OCI-LY7 (cell line): ENCODE measurements around the gene PPARGC1A. TPM values are rescaled to one million over a fixed set of nuclear protein-coding genes. Genes with fewer than 3 reads are reported as not detected.

Experiments used
- BruUV-seq: library from RNA; stranded (reverse); fragments of 400-500 nt; replicated peaks from 2 replicates; lab custom pipeline; 2021; lab: Mats Ljungman, UMichigan
- CTCF ChIA-PET: fragments of 300-600 bp; sonication (Branson Sonifier 250); formaldehyde crosslinking; loops from one replicate; lab custom pipeline; 2022; ENCODE audit warnings: antibody characterized with exemption; ENCODE audit not compliant: unreplicated experiment; lab: Charles Lee
- POLR2A ChIA-PET: fragments of 300-600 bp; sonication (Branson Sonifier 250); formaldehyde crosslinking; loops from one replicate; lab custom pipeline; 2022; ENCODE audit warnings: antibody characterized with exemption; lab: Charles Lee
- DNase-seq: peaks from one replicate; pipeline ENCODE4 v3.0.0-alpha.2; 2015; ENCODE audit warnings: low spot score
- H2AFZ ChIP-seq: fragments of 200-600 bp; sonication (generic), shearing (Covaris generic); 2 replicates; pipeline ENCODE4 v1.6.1; 2014; ENCODE audit warnings: mild to moderate bottlenecking, antibody characterized with exemption, low read length, moderate library complexity
- H3K27ac ChIP-seq: fragments of 200-600 bp; sonication (generic); 2 replicates; pipeline ENCODE4 v1.5.1; 2014; ENCODE audit warnings: mixed run types, low read depth, mild to moderate bottlenecking, moderate library complexity, low read length, inconsistent platforms; ENCODE audit not compliant: poor library complexity, severe bottlenecking
- H3K36me3 ChIP-seq: fragments of 200-600 bp; sonication (generic); 2 replicates; pipeline ENCODE4 v1.6.1; 2014; ENCODE audit warnings: mild to moderate bottlenecking, antibody characterized with exemption, low read length, moderate library complexity, mixed read lengths; ENCODE audit not compliant: insufficient read depth
- H3K4me1 ChIP-seq: fragments of 200-600 bp; sonication (generic); 2 replicates; pipeline ENCODE4 v1.5.1; 2014; ENCODE audit warnings: mild to moderate bottlenecking, low read length; ENCODE audit not compliant: insufficient read depth, poor library complexity, severe bottlenecking
- H3K4me2 ChIP-seq: fragments of 200-600 bp; sonication (generic); 2 replicates; pipeline ENCODE4 v1.6.1; 2014; ENCODE audit warnings: mild to moderate bottlenecking, low read length
- H3K4me3 ChIP-seq: fragments of 200-600 bp; sonication (generic); 2 replicates; pipeline ENCODE4 v1.5.1; 2014; ENCODE audit warnings: mild to moderate bottlenecking, low read depth, low read length; ENCODE audit not compliant: poor library complexity, severe bottlenecking
- H3K79me2 ChIP-seq: fragments of 200-600 bp; sonication (generic); 2 replicates; pipeline ENCODE4 v1.6.1; 2016; ENCODE audit warnings: low read depth, mild to moderate bottlenecking, low read length, moderate library complexity, mixed read lengths; ENCODE audit not compliant: insufficient read depth
- H3K9me2 ChIP-seq: fragments of 200-600 bp; sonication (generic); 2 replicates; pipeline ENCODE4 v1.6.1; 2016; ENCODE audit warnings: mild to moderate bottlenecking, low read length, mixed read lengths; ENCODE audit not compliant: insufficient read depth
- H3K9me3 ChIP-seq: fragments of 200-600 bp; sonication (generic); 2 replicates; pipeline ENCODE4 v1.6.1; 2014; ENCODE audit warnings: mild to moderate bottlenecking, mixed run types, low read length, mixed read lengths
- H4K20me1 ChIP-seq: fragments of 200-600 bp; sonication (generic); 2 replicates; pipeline ENCODE4 v1.6.1; 2014; ENCODE audit warnings: mild to moderate bottlenecking, antibody characterized with exemption, low read length, moderate library complexity, mixed read lengths; ENCODE audit not compliant: insufficient read depth
- CTCF ChIP-seq: fragments of 200-600 bp; sonication (generic); conservative IDR thresholded peaks from 2 replicates; pipeline ENCODE4 v1.5.1; 2014; ENCODE audit warnings: mild to moderate bottlenecking, antibody characterized with exemption, low read length, moderate library complexity, mixed read lengths
- EZH2phosphoT487 ChIP-seq: fragments of 200-600 bp; sonication (generic); IDR thresholded peaks from 2 replicates; pipeline ENCODE4 v1.6.1; 2018; ENCODE audit warnings: low read depth, borderline replicate concordance, mild to moderate bottlenecking, mixed run types, antibody characterized with exemption, low read length, moderate library complexity, mixed read lengths
- intact Hi-C: fragments of 100-400 bp; cut with micrococcal nuclease; formaldehyde crosslinking; loops from one replicate; pipeline ENCODE4 v1.10.0; 2022; ENCODE audit not compliant: unreplicated experiment
- total RNA-seq, 2 experiments: library from RNA; depleted of rRNA in 1 of 2; stranded (reverse); fragments of >200 nt in 1 of 2; shearing (Covaris generic) in 1 of 2; gene quantifications; 2 replicates each; pipeline ENCODE4 v1.2.3, GENCODE V29; 2014 to 2022

Gene PPARGC1A
- total RNA-seq, 2 experiments from 2014 or later: 0.40 TPM; not detected in 1

GRCh38 chr4:23881052-23881501, 8.8 kb downstream of the PPARGC1A start:
- intact Hi-C loops: no loop called here
- TF ChIP-seq EZH2phosphoT487: no peak
- no peak for TF ChIP-seq CTCF

GRCh38 chr4:23878912-23879732, 10.7 kb downstream of the PPARGC1A start:
- H3K9me2 ChIP-seq: no peaks in the 10 kb centered on the region
- intact Hi-C loops: no loop called here
- BruUV-seq: no TSS peak
- no peak overlapping the region for H2AFZ ChIP-seq
- H4K20me1 ChIP-seq: no peaks in the 10 kb centered on the region
- POLR2A ChIA-PET: interaction anchor here (0.5 kb wide), 1 partner anchor 420 kb away, joined by 8 read pairs; no protein-coding TSS in a partner anchor
- CTCF ChIA-PET: no interaction called here
- no peaks in the 10 kb centered on the region for H3K9me3 ChIP-seq
- H3K4me1 ChIP-seq: no peaks in the 10 kb centered on the region
- H3K36me3 ChIP-seq: no peaks in the 10 kb centered on the region
- H3K27ac ChIP-seq: no peak overlapping the region
- DNase-seq: no peak
- H3K4me2 ChIP-seq: no peak overlapping the region
- no peak overlapping the region for H3K4me3 ChIP-seq
- TF ChIP-seq EZH2phosphoT487: no peak
- no peak for TF ChIP-seq CTCF
- no peaks in the 10 kb centered on the region for H3K79me2 ChIP-seq

More at GRCh38 chr4:23881052-23881501, 8.8 kb downstream of the PPARGC1A start:
- no peak overlapping the region for H3K4me2 ChIP-seq
- H4K20me1 ChIP-seq: no peaks in the 10 kb centered on the region
- H3K79me2 ChIP-seq: no peaks in the 10 kb centered on the region
- no peaks in the 10 kb centered on the region for H3K36me3 ChIP-seq
- BruUV-seq: no TSS peak
- no peak for DNase-seq
- ChIA-PET POLR2A (no interaction called here), CTCF (no interaction called here)
- no peak overlapping the region for H3K4me3 ChIP-seq
- H3K27ac ChIP-seq: no peak overlapping the region
- H3K9me3 ChIP-seq: no peaks in the 10 kb centered on the region
- no peak overlapping the region for H2AFZ ChIP-seq
- H3K4me1 ChIP-seq: no peaks in the 10 kb centered on the region
- H3K9me2 ChIP-seq: no peaks in the 10 kb centered on the region

GRCh38 chr4:23878246-23878891, 11.5 kb downstream of the PPARGC1A start:
- intact Hi-C loops: no loop called here
- no peak for TF ChIP-seq CTCF
- DNase-seq: no peak
- Histone ChIP-seq H4K20me1 (no peaks in the 10 kb centered on the region), H3K9me3 (no peaks in the 10 kb centered on the region), H3K4me2 (no peak overlapping the region), H3K79me2 (no peaks in the 10 kb centered on the region), H3K36me3 (no peaks in the 10 kb centered on the region), H3K27ac (no peak overlapping the region), H2AFZ (no peak overlapping the region), H3K9me2 (no peaks in the 10 kb centered on the region), H3K4me1 (no peaks in the 10 kb centered on the region), H3K4me3 (no peak overlapping the region)
- no TSS peak for BruUV-seq
- ChIA-PET CTCF (no interaction called here), POLR2A (no interaction called here)
